Calu3 (cell line): ENCODE measurements around the gene MARCHF7. TPM values are rescaled to one million over a fixed set of nuclear protein-coding genes. Genes with fewer than 3 reads are reported as not detected.

Experiments
- BruUV-seq: library from RNA; stranded (reverse); fragments of 400-500 nt; replicated peaks from 2 replicates; lab custom pipeline; 2021; lab: Mats Ljungman, UMichigan
- CTCF ChIA-PET: fragments of 300-600 bp; sonication (Branson Sonifier 250); formaldehyde crosslinking; loops from one replicate; lab custom pipeline; 2022; ENCODE audit warnings: antibody characterized with exemption; lab: Charles Lee
- DNase-seq: peaks from one replicate; pipeline ENCODE4 v3.0.0; 2022
- H3K27ac Mint-ChIP-seq: one replicate; pipeline ENCODE4 v1.8.0; 2022; ENCODE audit warnings: mixed read lengths; ENCODE audit not compliant: unreplicated experiment
- H3K27me3 Mint-ChIP-seq: one replicate; pipeline ENCODE4 v1.8.0; 2022; ENCODE audit warnings: mixed read lengths; ENCODE audit not compliant: unreplicated experiment
- H3K36me3 Mint-ChIP-seq: one replicate; pipeline ENCODE4 v1.8.0; 2022; ENCODE audit warnings: mild to moderate bottlenecking, moderate library complexity, mixed read lengths; ENCODE audit not compliant: insufficient read depth, unreplicated experiment
- H3K4me1 Mint-ChIP-seq: one replicate; pipeline ENCODE4 v1.8.0; 2022; ENCODE audit warnings: mild to moderate bottlenecking, low read depth, mixed read lengths; ENCODE audit not compliant: unreplicated experiment
- H3K4me3 Mint-ChIP-seq: one replicate; pipeline ENCODE4 v1.8.0; 2022; ENCODE audit warnings: mild to moderate bottlenecking, low read depth, moderate library complexity, mixed read lengths; ENCODE audit not compliant: unreplicated experiment
- H3K9me3 Mint-ChIP-seq: one replicate; pipeline ENCODE4 v1.8.0; 2022; ENCODE audit warnings: low read depth, mixed read lengths; ENCODE audit not compliant: unreplicated experiment
- CTCF ChIP-seq: fragments of 200-600 bp; IDR thresholded peaks from one replicate; pipeline ENCODE4 v1.8.0; 2022; ENCODE audit warnings: antibody characterized with exemption; ENCODE audit not compliant: unreplicated experiment
- intact Hi-C: fragments of 100-400 bp; cut with micrococcal nuclease; formaldehyde crosslinking; loops from one replicate; pipeline ENCODE4 v1.10.0; 2022; ENCODE audit not compliant: unreplicated experiment
- total RNA-seq: library from RNA; stranded (reverse); gene quantifications from 2 replicates; pipeline ENCODE4 v1.2.3, GENCODE V29; 2022

The MARCHF7 gene
- total RNA-seq, 1 experiment from 2014 or later: 81.9 TPM

GRCh38 chr2:159680692-159681091, 31.6 kb upstream of the MARCHF7 start:
- Mint-ChIP-seq H3K27ac (no peak overlapping the region), H3K9me3 (no peaks in the 10 kb centered on the region), H3K27me3 (no peaks in the 10 kb centered on the region), H3K36me3 (no peaks in the 10 kb centered on the region), H3K4me1 (no peaks in the 10 kb centered on the region), H3K4me3 (no peak overlapping the region)
- BruUV-seq: no TSS peak
- DNase-seq: no peak
- intact Hi-C loops: no loop called here
- TF ChIP-seq CTCF: no peak
- CTCF ChIA-PET: no interaction called here

- Mint-ChIP-seq H3K27me3 (no peaks in the 10 kb centered on the region), H3K4me1 (no peaks in the 10 kb centered on the region), H3K4me3 (no peak overlapping the region), H3K27ac (no peak overlapping the region), H3K36me3 (no peaks in the 10 kb centered on the region), H3K9me3 (no peaks in the 10 kb centered on the region)
- BruUV-seq: no TSS peak
- intact Hi-C loops: no loop called here
- no peak for DNase-seq
- TF ChIP-seq CTCF: no peak
- CTCF ChIA-PET: no interaction called here
These were observed 28.5 kb upstream of the MARCHF7 start for GRCh38 chr2:159683817-159684216.

GRCh38 chr2:159684796-159685195, 27.5 kb upstream of the MARCHF7 start:
- no peak for TF ChIP-seq CTCF
- no peaks in the 10 kb centered on the region for H3K9me3 Mint-ChIP-seq
- CTCF ChIA-PET: no interaction called here
- BruUV-seq: no TSS peak
- H3K4me3 Mint-ChIP-seq: no peak overlapping the region
- H3K27ac Mint-ChIP-seq: no peak overlapping the region
- no peaks in the 10 kb centered on the region for H3K27me3 Mint-ChIP-seq
- H3K36me3 Mint-ChIP-seq: no peaks in the 10 kb centered on the region
- peak; percentile 2 for DNase-seq
- intact Hi-C loops: no loop called here
- H3K4me1 Mint-ChIP-seq: no peaks in the 10 kb centered on the region

- BruUV-seq: no TSS peak
- H3K4me3 Mint-ChIP-seq: no peak overlapping the region
These were observed 17.7 kb upstream of the MARCHF7 start for GRCh38 chr2:159694500-159695040.

More at GRCh38 chr2:159694500-159695040, 17.7 kb upstream of the MARCHF7 start:
- Mint-ChIP-seq H3K4me1 (no peaks in the 10 kb centered on the region), H3K27ac (no peak overlapping the region), H3K9me3 (no peaks in the 10 kb centered on the region), H3K27me3 (no peaks in the 10 kb centered on the region), H3K36me3 (no peaks in the 10 kb centered on the region)
- CTCF ChIA-PET: no interaction called here
- DNase-seq: no peak
- intact Hi-C loops: no loop called here
- no peak for TF ChIP-seq CTCF
